Fibroblast of pulmonary artery (primary cell): ENCODE data around the gene NEBL.

Experiments
- DNase-seq: peaks from one replicate; pipeline ENCODE4 v3.0.0-alpha.2; 2010; ENCODE audit warnings: low read depth
- H3K4me3 ChIP-seq: replicated peaks from 2 replicates; pipeline ENCODE4 v1.5.1; 2011; ENCODE audit warnings: low read depth, mild to moderate bottlenecking, control low read depth, low read length, moderate library complexity
- CTCF ChIP-seq: IDR thresholded peaks from 2 replicates; pipeline ENCODE4 v1.5.1; 2011; ENCODE audit warnings: mild to moderate bottlenecking, control low read depth, low read length, inconsistent platforms; ENCODE audit errors: missing control alignments

NEBL gene

GRCh38 chr10:20742737-20743541 lies 154.2 kb downstream of the NEBL start:
- no peak overlapping the region for H3K4me3 ChIP-seq
- no peak for TF ChIP-seq CTCF
- no peak for DNase-seq

DNA sequence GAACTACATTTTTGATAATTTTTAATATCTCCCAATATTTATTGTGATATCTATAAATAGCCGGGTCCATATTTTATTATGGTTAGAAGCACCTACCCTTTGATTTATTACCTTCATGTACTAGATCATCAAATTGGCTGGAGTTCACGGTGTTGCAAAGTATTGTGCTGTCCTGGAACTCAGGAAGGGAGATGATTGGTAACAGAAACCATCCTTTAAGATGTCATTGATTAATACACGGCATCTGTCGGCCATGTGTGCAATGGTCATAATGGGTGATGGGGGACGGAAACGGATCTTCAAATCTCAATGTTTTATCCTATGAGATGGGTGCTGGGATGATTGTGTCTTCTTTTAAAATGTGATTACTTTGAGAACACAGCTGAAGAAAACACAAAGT lies 157.0 kb downstream of the NEBL start:
- no peak overlapping the region for H3K4me3 ChIP-seq
- TF ChIP-seq CTCF = no peak
- DNase-seq = no peak

GRCh38 chr10:20737107-20737506 lies 160.0 kb downstream of the NEBL start:
- TF ChIP-seq CTCF = no peak
- DNase-seq = no peak
- H3K4me3 ChIP-seq = no peak overlapping the region
